Ishikawa (cell line): ENCODE results near the gene TFAP2D.

Experiments
- CREB1 ChIP-seq: IDR thresholded peaks from 2 replicates; pipeline ENCODE4 v1.6.1; 2012; ENCODE audit warnings: low read depth
- MAX ChIP-seq: IDR thresholded peaks from 2 replicates; pipeline ENCODE4 v1.6.1; 2012
- RAD21 ChIP-seq: IDR thresholded peaks from 2 replicates; pipeline ENCODE4 v1.6.1; 2012; ENCODE audit warnings: low read depth
- TCF12 ChIP-seq: IDR thresholded peaks from 2 replicates; pipeline ENCODE4 v1.6.1; 2012; ENCODE audit warnings: low read depth

- TF ChIP-seq MAX (no peak), RAD21 (no peak), CREB1 (no peak), TCF12 (no peak)
These were observed 108.8 kb downstream of the TFAP2D start for GRCh38 chr6:50822078-50822476.
